ENCODE results near the gene MRPS2. TPM values are rescaled to one million over a fixed set of nuclear protein-coding genes. Genes with fewer than 3 reads are reported as not detected.
"Not testable (repeated sequence)": the region's sequence is repeated elsewhere in the genome, so short reads cannot be mapped to it uniquely, and the experiment has no call there.

Gene MRPS2
- polyA plus RNA-seq, 4 donors = 32.4 to 65.9 (median 41.6) TPM

- no peaks in the 10 kb centered on the region for H3K27me3 ChIP-seq (ENCODE audit: control insufficient read depth in 3 of 3, insufficient read depth in 3 of 3, low read length in 3 of 3)
- H3K27ac ChIP-seq (ENCODE audit: low read depth in 1 of 3, low read length in 2 of 3) = no peak overlapping the region
- H3K9me3 ChIP-seq (ENCODE audit: control insufficient read depth in 2 of 2, insufficient read depth in 1 of 2, low read depth in 1 of 2, low read length in 1 of 2) = peaks cover 0 to 7% of the 10 kb centered on the region in 2 donors
- no peak overlapping the region for H3K4me3 ChIP-seq (ENCODE audit: low read depth in 1 of 3, low read length in 3 of 3)
- 46 to 52% (median 48%) methylated on average over 7 of the region's 7 CpGs for WGBS, 3 donors
- FAIRE-seq (no peak), DNase-seq (no peak)
- H3K4me1 ChIP-seq (ENCODE audit: control insufficient read depth in 3 of 3, insufficient read depth in 2 of 3, low read depth in 1 of 3, low read length in 2 of 3) = no peaks in the 10 kb centered on the region
- H3K36me3 ChIP-seq (ENCODE audit: control insufficient read depth in 3 of 3, insufficient read depth in 2 of 3, low read depth in 1 of 3, low read length in 3 of 3) = no peaks in the 10 kb centered on the region
Observed at GRCh38 chr9:135512904-135513303, 12.4 kb downstream of the MRPS2 start.

- WGBS, 3 donors = 81 to 85% (median 84%) methylated on average over 18 to 19 of the region's 19 CpGs
- FAIRE-seq (no peak), DNase-seq (no peak)
- Histone ChIP-seq H3K9me3 (ENCODE audit: control insufficient read depth in 2 of 2, insufficient read depth in 1 of 2, low read depth in 1 of 2, low read length in 1 of 2) (peaks cover 0 to 5% of the 10 kb centered on the region in 2 donors), H3K4me3 (ENCODE audit: low read depth in 1 of 3, low read length in 3 of 3) (no peak overlapping the region), H3K27me3 (ENCODE audit: control insufficient read depth in 3 of 3, insufficient read depth in 3 of 3, low read length in 3 of 3) (no peaks in the 10 kb centered on the region), H3K4me1 (ENCODE audit: control insufficient read depth in 3 of 3, insufficient read depth in 2 of 3, low read depth in 1 of 3, low read length in 2 of 3) (no peaks in the 10 kb centered on the region), H3K27ac (ENCODE audit: low read depth in 1 of 3, low read length in 2 of 3) (no peak overlapping the region), H3K36me3 (ENCODE audit: control insufficient read depth in 3 of 3, insufficient read depth in 2 of 3, low read depth in 1 of 3, low read length in 3 of 3) (no peaks in the 10 kb centered on the region)
Observed at GRCh38 chr9:135513351-135513846, 12.9 kb downstream of the MRPS2 start.

GRCh38 chr9:135513906-135514305, 13.4 kb downstream of the MRPS2 start:
- not testable (repeated sequence) for DNase-seq; H3K27ac ChIP-seq (ENCODE audit: low read depth in 1 of 3, low read length in 2 of 3)

GRCh38 chr9:135514342-135515082, 14.0 kb downstream of the MRPS2 start:
- DNase-seq = no peak
- no peak for FAIRE-seq
- Histone ChIP-seq H3K4me1 (ENCODE audit: control insufficient read depth in 3 of 3, insufficient read depth in 2 of 3, low read depth in 1 of 3, low read length in 2 of 3) (no peaks in the 10 kb centered on the region), H3K27me3 (ENCODE audit: control insufficient read depth in 3 of 3, insufficient read depth in 3 of 3, low read length in 3 of 3) (no peaks in the 10 kb centered on the region), H3K9me3 (ENCODE audit: control insufficient read depth in 2 of 2, insufficient read depth in 1 of 2, low read depth in 1 of 2, low read length in 1 of 2) (peaks cover 0 to 3% of the 10 kb centered on the region in 2 donors), H3K36me3 (ENCODE audit: control insufficient read depth in 3 of 3, insufficient read depth in 2 of 3, low read depth in 1 of 3, low read length in 3 of 3) (no peaks in the 10 kb centered on the region), H3K4me3 (ENCODE audit: low read depth in 1 of 3, low read length in 3 of 3) (no peak overlapping the region), H3K27ac (ENCODE audit: low read depth in 1 of 3, low read length in 2 of 3) (no peak overlapping the region)
- whole genome bisulfite sequencing, 3 donors = 70 to 81% (median 74%) methylated on average over 16 to 17 of the region's 17 CpGs

More at GRCh38 chr9:135513906-135514305, 13.4 kb downstream of the MRPS2 start:
- not testable (repeated sequence) for H3K4me3 ChIP-seq (ENCODE audit: low read depth in 1 of 3, low read length in 3 of 3); H3K4me1 ChIP-seq (ENCODE audit: control insufficient read depth in 3 of 3, insufficient read depth in 2 of 3, low read depth in 1 of 3, low read length in 2 of 3); FAIRE-seq; H3K27me3 ChIP-seq (ENCODE audit: control insufficient read depth in 3 of 3, insufficient read depth in 3 of 3, low read length in 3 of 3); H3K36me3 ChIP-seq (ENCODE audit: control insufficient read depth in 3 of 3, insufficient read depth in 2 of 3, low read depth in 1 of 3, low read length in 3 of 3); H3K9me3 ChIP-seq (ENCODE audit: control insufficient read depth in 2 of 2, insufficient read depth in 1 of 2, low read depth in 1 of 2, low read length in 1 of 2)
- WGBS, 3 donors = 81% methylated on average over 9 of the region's 9 CpGs

- no peak for DNase-seq
- H3K27me3 ChIP-seq (ENCODE audit: control insufficient read depth in 3 of 3, insufficient read depth in 3 of 3, low read length in 3 of 3) = peaks cover 0 to 1% (median 0%) of the 10 kb centered on the region in 3 donors
- no peaks in the 10 kb centered on the region for H3K36me3 ChIP-seq (ENCODE audit: control insufficient read depth in 3 of 3, insufficient read depth in 2 of 3, low read depth in 1 of 3, low read length in 3 of 3)
- no peak overlapping the region for H3K27ac ChIP-seq (ENCODE audit: low read depth in 1 of 3, low read length in 2 of 3)
- FAIRE-seq = no peak
- H3K4me3 ChIP-seq (ENCODE audit: low read depth in 1 of 3, low read length in 3 of 3) = no peak overlapping the region
- whole genome bisulfite sequencing, 3 donors = 81 to 85% (median 81%) methylated on average over 30 to 31 of the region's 31 CpGs
- no peaks in the 10 kb centered on the region for H3K4me1 ChIP-seq (ENCODE audit: control insufficient read depth in 3 of 3, insufficient read depth in 2 of 3, low read depth in 1 of 3, low read length in 2 of 3)
- H3K9me3 ChIP-seq (ENCODE audit: control insufficient read depth in 2 of 2, insufficient read depth in 1 of 2, low read depth in 1 of 2, low read length in 1 of 2) = no peaks in the 10 kb centered on the region
Observed at GRCh38 chr9:135515083-135515951, 14.8 kb downstream of the MRPS2 start.

GRCh38 chr9:135516132-135516860, 15.8 kb downstream of the MRPS2 start:
- peaks cover 0 to 1% (median 0%) of the 10 kb centered on the region in 3 donors for H3K27me3 ChIP-seq (ENCODE audit: control insufficient read depth in 3 of 3, insufficient read depth in 3 of 3, low read length in 3 of 3)
- DNase-seq (no peak), FAIRE-seq (no peak)
- no peaks in the 10 kb centered on the region for H3K4me1 ChIP-seq (ENCODE audit: control insufficient read depth in 3 of 3, insufficient read depth in 2 of 3, low read depth in 1 of 3, low read length in 2 of 3)
- WGBS, 3 donors = 65 to 72% (median 69%) methylated on average over 25 of the region's 25 CpGs
- H3K27ac ChIP-seq (ENCODE audit: low read depth in 1 of 3, low read length in 2 of 3) = no peak overlapping the region
- H3K9me3 ChIP-seq (ENCODE audit: control insufficient read depth in 2 of 2, insufficient read depth in 1 of 2, low read depth in 1 of 2, low read length in 1 of 2) = no peaks in the 10 kb centered on the region
- no peak overlapping the region for H3K4me3 ChIP-seq (ENCODE audit: low read depth in 1 of 3, low read length in 3 of 3)
- H3K36me3 ChIP-seq (ENCODE audit: control insufficient read depth in 3 of 3, insufficient read depth in 2 of 3, low read depth in 1 of 3, low read length in 3 of 3) = no peaks in the 10 kb centered on the region

GRCh38 chr9:135517407-135517822, 16.9 kb downstream of the MRPS2 start:
- 91 to 92% (median 91%) methylated on average over 24 of the region's 24 CpGs for WGBS, 3 donors
- no peaks in the 10 kb centered on the region for H3K9me3 ChIP-seq (ENCODE audit: control insufficient read depth in 2 of 2, insufficient read depth in 1 of 2, low read depth in 1 of 2, low read length in 1 of 2)
- H3K36me3 ChIP-seq (ENCODE audit: control insufficient read depth in 3 of 3, insufficient read depth in 2 of 3, low read depth in 1 of 3, low read length in 3 of 3) = no peaks in the 10 kb centered on the region
- H3K4me3 ChIP-seq (ENCODE audit: low read depth in 1 of 3, low read length in 3 of 3) = no peak overlapping the region
- DNase-seq (no peak), FAIRE-seq (no peak)
- H3K27ac ChIP-seq (ENCODE audit: low read depth in 1 of 3, low read length in 2 of 3) = no peak overlapping the region
- peaks cover 0 to 1% (median 0%) of the 10 kb centered on the region in 3 donors for H3K27me3 ChIP-seq (ENCODE audit: control insufficient read depth in 3 of 3, insufficient read depth in 3 of 3, low read length in 3 of 3)
- no peaks in the 10 kb centered on the region for H3K4me1 ChIP-seq (ENCODE audit: control insufficient read depth in 3 of 3, insufficient read depth in 2 of 3, low read depth in 1 of 3, low read length in 2 of 3)
